ENCODE data around the gene CCDC28A.

The CCDC28A gene

GRCh38 chr6:138800377-138801150 is 27.0 kb downstream of the CCDC28A start:
- H3K36me3 ChIP-seq (ENCODE audit: insufficient read depth, low read length), result no peaks in the 10 kb centered on the region
- no peaks in the 10 kb centered on the region for H3K9me3 ChIP-seq (ENCODE audit: low read depth, low read length)
- H3K9ac ChIP-seq (ENCODE audit: insufficient read length), result no peak overlapping the region
- no peak overlapping the region for H3K4me3 ChIP-seq
- DNase-seq (ENCODE audit: low read depth, low spot score), result no peak
- no peak for TF ChIP-seq FOXP2 (optimal IDR thresholded peaks at IDR 0.05; ENCODE audit: control extremely low read depth, extremely low read length, insufficient read depth)
- TF ChIP-seq POLR2AphosphoS5 (IDR thresholded peaks at IDR 0.05; ENCODE audit: borderline replicate concordance, low read depth, low read length), result no peak
- TF ChIP-seq EZH2 (IDR thresholded peaks at IDR 0.05), result no peak
- no peak overlapping the region for H3K27ac ChIP-seq

DNA sequence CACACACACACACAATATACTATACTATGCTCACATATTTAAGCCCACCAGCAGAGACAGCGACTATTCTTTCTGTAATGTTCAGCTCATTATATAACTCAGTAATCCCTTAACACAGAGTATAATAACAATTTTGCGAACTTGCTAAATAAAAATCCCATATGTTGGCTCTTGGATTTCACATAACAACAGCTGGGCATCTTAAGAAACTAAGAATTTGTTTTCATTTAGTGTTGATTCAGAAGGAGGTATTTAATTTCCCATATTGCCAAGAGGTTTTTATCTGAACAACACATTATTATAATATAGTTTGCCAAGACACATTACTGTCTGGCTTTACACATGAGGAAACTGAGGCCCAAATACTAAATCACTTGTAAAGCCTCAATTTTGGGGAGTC is 29.8 kb downstream of the CCDC28A start:
- no peak for TF ChIP-seq POLR2AphosphoS5 (IDR thresholded peaks at IDR 0.05; ENCODE audit: borderline replicate concordance, low read depth, low read length)
- TF ChIP-seq EZH2 (IDR thresholded peaks at IDR 0.05), result no peak
- TF ChIP-seq FOXP2 (optimal IDR thresholded peaks at IDR 0.05; ENCODE audit: control extremely low read depth, extremely low read length, insufficient read depth), result no peak
- Histone ChIP-seq H3K27ac (no peak overlapping the region), H3K9ac (ENCODE audit: insufficient read length) (no peak overlapping the region), H3K36me3 (ENCODE audit: insufficient read depth, low read length) (no peaks in the 10 kb centered on the region), H3K9me3 (ENCODE audit: low read depth, low read length) (no peaks in the 10 kb centered on the region), H3K4me3 (no peak overlapping the region)
- no peak for DNase-seq (ENCODE audit: low read depth, low spot score)

DNA sequence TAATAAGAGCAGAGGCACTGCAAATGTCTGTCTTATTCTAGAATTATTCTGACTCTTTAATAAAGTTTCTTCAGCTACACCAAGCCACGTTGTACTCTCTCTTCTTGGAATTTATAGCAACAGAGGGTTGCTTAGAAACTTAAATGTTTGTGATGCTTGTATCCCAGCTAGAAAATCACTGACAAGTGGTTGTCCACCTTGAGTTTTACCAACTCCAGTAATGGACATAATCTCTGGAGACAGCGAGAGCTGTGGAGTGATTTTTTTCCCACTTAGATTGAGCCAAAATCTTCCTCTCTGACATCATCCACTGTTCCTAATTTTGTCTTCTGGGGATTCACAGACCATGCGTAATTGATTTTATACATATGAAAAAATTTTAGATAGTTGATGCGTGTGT is 30.3 kb downstream of the CCDC28A start:
- DNase-seq (ENCODE audit: low read depth, low spot score), result no peak
- no peaks in the 10 kb centered on the region for H3K9me3 ChIP-seq (ENCODE audit: low read depth, low read length)
- H3K4me3 ChIP-seq, result no peak overlapping the region
- H3K27ac ChIP-seq, result no peak overlapping the region
- no peaks in the 10 kb centered on the region for H3K36me3 ChIP-seq (ENCODE audit: insufficient read depth, low read length)
- TF ChIP-seq POLR2AphosphoS5 (IDR thresholded peaks at IDR 0.05; ENCODE audit: borderline replicate concordance, low read depth, low read length) (no peak), EZH2 (IDR thresholded peaks at IDR 0.05) (no peak), FOXP2 (optimal IDR thresholded peaks at IDR 0.05; ENCODE audit: control extremely low read depth, extremely low read length, insufficient read depth) (no peak)
- H3K9ac ChIP-seq (ENCODE audit: insufficient read length), result no peak overlapping the region

- Histone ChIP-seq H3K4me3 (no peak overlapping the region), H3K9ac (ENCODE audit: insufficient read length) (no peak overlapping the region), H3K27ac (no peak overlapping the region), H3K9me3 (ENCODE audit: low read depth, low read length) (no peaks in the 10 kb centered on the region), H3K36me3 (ENCODE audit: insufficient read depth, low read length) (no peaks in the 10 kb centered on the region)
- TF ChIP-seq EZH2 (IDR thresholded peaks at IDR 0.05), result no peak
- no peak for TF ChIP-seq POLR2AphosphoS5 (IDR thresholded peaks at IDR 0.05; ENCODE audit: borderline replicate concordance, low read depth, low read length)
- no peak for TF ChIP-seq FOXP2 (optimal IDR thresholded peaks at IDR 0.05; ENCODE audit: control extremely low read depth, extremely low read length, insufficient read depth)
- no peak for DNase-seq (ENCODE audit: low read depth, low spot score)
These were observed 31.6 kb downstream of the CCDC28A start for GRCh38 chr6:138805016-138805765.

DNA sequence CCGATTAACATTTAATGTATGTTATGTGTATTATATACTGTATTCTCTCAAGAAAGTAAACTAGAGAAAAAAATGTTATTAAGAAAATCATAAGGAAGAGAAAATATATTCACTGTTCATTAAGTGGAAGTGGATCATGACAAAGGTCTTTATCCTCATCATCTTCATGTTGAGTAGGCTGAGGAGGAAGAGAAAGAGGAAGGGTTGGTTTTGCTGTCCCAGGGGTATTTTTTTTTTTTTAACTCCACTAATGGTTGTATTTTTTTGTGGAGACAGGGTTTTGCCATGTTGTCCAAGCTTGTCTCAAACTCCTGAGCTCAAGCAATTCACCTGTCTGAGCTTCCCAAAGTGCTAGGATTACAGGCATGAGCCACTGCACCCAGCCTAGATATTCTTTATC is 33.3 kb downstream of the CCDC28A start:
- no peak for DNase-seq (ENCODE audit: low read depth, low spot score)
- H3K9me3 ChIP-seq (ENCODE audit: low read depth, low read length), result no peaks in the 10 kb centered on the region
- TF ChIP-seq POLR2AphosphoS5 (IDR thresholded peaks at IDR 0.05; ENCODE audit: borderline replicate concordance, low read depth, low read length) (no peak), EZH2 (IDR thresholded peaks at IDR 0.05) (no peak), FOXP2 (optimal IDR thresholded peaks at IDR 0.05; ENCODE audit: control extremely low read depth, extremely low read length, insufficient read depth) (no peak)

DNA sequence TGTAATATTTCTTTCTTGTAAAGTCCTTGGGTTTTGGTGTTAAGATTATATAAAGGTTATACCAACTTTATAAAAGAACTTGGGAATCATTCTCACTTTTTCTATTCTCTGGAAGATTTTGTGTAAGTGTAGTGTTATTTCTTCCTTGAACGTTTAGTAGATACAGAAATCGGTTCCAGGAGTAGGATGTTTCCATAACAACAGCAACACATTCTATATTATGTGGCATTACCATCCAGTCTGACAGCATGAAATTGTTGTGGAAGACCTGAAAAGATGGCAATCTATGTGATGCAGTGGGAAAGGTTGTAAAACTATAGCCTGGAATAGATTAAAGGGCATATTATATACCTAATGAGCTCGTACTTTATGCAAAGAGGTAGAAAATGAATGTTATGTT is 36.1 kb downstream of the CCDC28A start:
- H3K9ac ChIP-seq (ENCODE audit: insufficient read length), result no peak overlapping the region
- DNase-seq (ENCODE audit: low read depth, low spot score), result no peak
- no peaks in the 10 kb centered on the region for H3K36me3 ChIP-seq (ENCODE audit: insufficient read depth, low read length)
- no peak overlapping the region for H3K4me3 ChIP-seq
- no peak for TF ChIP-seq EZH2 (IDR thresholded peaks at IDR 0.05)
- H3K27ac ChIP-seq, result no peak overlapping the region
- H3K9me3 ChIP-seq (ENCODE audit: low read depth, low read length), result no peaks in the 10 kb centered on the region

More for the DNA sequence above, 33.3 kb downstream of the CCDC28A start:
- no peak overlapping the region for H3K9ac ChIP-seq (ENCODE audit: insufficient read length)
- no peaks in the 10 kb centered on the region for H3K36me3 ChIP-seq (ENCODE audit: insufficient read depth, low read length)
- H3K4me3 ChIP-seq, result no peak overlapping the region
- H3K27ac ChIP-seq, result no peak overlapping the region

GRCh38 chr6:138811866-138812265 is 38.3 kb downstream of the CCDC28A start:
- Histone ChIP-seq H3K4me3 (no peak overlapping the region), H3K27ac (no peak overlapping the region), H3K9ac (ENCODE audit: insufficient read length) (no peak overlapping the region), H3K9me3 (ENCODE audit: low read depth, low read length) (no peaks in the 10 kb centered on the region), H3K36me3 (ENCODE audit: insufficient read depth, low read length) (no peaks in the 10 kb centered on the region)
- no peak for TF ChIP-seq FOXP2 (optimal IDR thresholded peaks at IDR 0.05; ENCODE audit: control extremely low read depth, extremely low read length, insufficient read depth)
- TF ChIP-seq POLR2AphosphoS5 (IDR thresholded peaks at IDR 0.05; ENCODE audit: borderline replicate concordance, low read depth, low read length), result no peak
- TF ChIP-seq EZH2 (IDR thresholded peaks at IDR 0.05), result no peak
- DNase-seq (ENCODE audit: low read depth, low spot score), result no peak

DNA sequence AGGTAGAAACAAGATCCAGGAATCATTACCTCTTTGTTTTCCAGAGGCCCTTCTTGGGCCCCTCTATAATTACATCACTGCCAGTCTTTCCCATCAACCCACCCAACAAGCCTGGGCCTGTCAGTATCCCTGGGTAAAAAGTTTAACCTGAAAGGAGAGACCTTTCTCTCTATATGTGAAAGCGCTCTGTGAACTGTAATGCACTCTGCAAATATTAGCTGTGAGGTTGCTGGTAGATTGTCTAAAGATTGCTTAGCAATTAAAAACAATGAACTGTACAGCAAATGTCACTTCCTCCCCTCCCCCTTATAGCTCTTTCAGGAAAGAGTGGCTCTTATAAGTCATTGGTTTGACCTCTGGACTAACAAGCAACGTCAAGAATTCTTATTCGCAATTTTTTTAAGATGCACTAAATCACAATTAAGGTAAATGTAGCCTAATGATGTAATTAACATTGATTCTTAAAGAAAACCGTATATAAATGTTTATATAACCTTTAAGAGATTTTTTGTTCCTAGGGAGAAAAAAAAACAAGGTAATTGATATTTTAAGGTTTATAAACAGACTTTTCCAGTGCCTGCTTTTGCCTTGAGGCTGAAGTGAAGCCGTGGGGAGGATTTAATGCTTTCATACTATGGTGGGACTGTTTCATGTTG is 40.7 kb downstream of the CCDC28A start:
- Histone ChIP-seq H3K4me3 (no peak overlapping the region), H3K27ac (no peak overlapping the region), H3K36me3 (ENCODE audit: insufficient read depth, low read length) (no peaks in the 10 kb centered on the region), H3K9me3 (ENCODE audit: low read depth, low read length) (no peaks in the 10 kb centered on the region), H3K9ac (ENCODE audit: insufficient read length) (no peak overlapping the region)
- TF ChIP-seq POLR2AphosphoS5 (IDR thresholded peaks at IDR 0.05; ENCODE audit: borderline replicate concordance, low read depth, low read length), result no peak
- no peak for TF ChIP-seq EZH2 (IDR thresholded peaks at IDR 0.05)
- TF ChIP-seq FOXP2 (optimal IDR thresholded peaks at IDR 0.05; ENCODE audit: control extremely low read depth, extremely low read length, insufficient read depth), result no peak
- DNase-seq (ENCODE audit: low read depth, low spot score), result no peak
